GM12878 (cell line): Measurements from ENCODE around the gene TMTC3. TPM values are rescaled to one million over a fixed set of nuclear protein-coding genes. Genes with fewer than 3 reads are reported as not detected.

Experiments used
- ATAC-seq: fragments of 200-7000 bp; cut with Tn5 transposase; 3 replicates; pipeline ENCODE4 v1.9.1; 2020; ENCODE audit warnings: mild to moderate bottlenecking, moderate library complexity
- BruUV-seq: library from RNA; stranded (reverse); fragments of 400-500 nt; replicated peaks from 2 replicates; lab custom pipeline; 2021; lab: Mats Ljungman, UMichigan
- CTCF ChIA-PET: fragments of 300-600 bp; sonication (Branson Sonifier 250); formaldehyde crosslinking; extraction: SDS; loops from one replicate; lab custom pipeline; 2021; ENCODE audit warnings: inconsistent platforms; lab: Yijun Ruan, JAX
- POLR2A ChIA-PET: fragments of 350-600 bp; formaldehyde crosslinking; extraction: SDS; loops from one replicate; lab custom pipeline; 2021; ENCODE audit warnings: inconsistent platforms; lab: Charles Lee
- RAD21 ChIA-PET: fragments of 300-600 bp; sonication (Branson Sonifier 250); formaldehyde crosslinking; loops from one replicate; lab custom pipeline; 2023; ENCODE audit warnings: antibody characterized with exemption; ENCODE audit not compliant: unreplicated experiment; lab: Charles Lee
- SMC1A ChIA-PET: fragments of 300-600 bp; sonication (Branson Sonifier 250); formaldehyde crosslinking; loops from one replicate; lab custom pipeline; 2023; ENCODE audit not compliant: unreplicated experiment, uncharacterized antibody; lab: Charles Lee
- DNase-seq: peaks from one replicate; pipeline ENCODE4 v3.0.0-alpha.2; 2011; ENCODE audit warnings: low read depth, low spot score
- FAIRE-seq: peaks from 3 replicates; lab custom pipeline; 2011; peaks lifted over from hg19 to GRCh38; lab: Jason Lieb, UNC
- H2AFZ ChIP-seq: 2 replicates; pipeline ENCODE4 v1.6.0; 2011; ENCODE audit warnings: low read depth, low read length, control low read depth; ENCODE audit not compliant: control insufficient read depth
- H3K27ac ChIP-seq: 2 replicates; pipeline ENCODE4 v1.5.1; 2011; ENCODE audit warnings: control low read depth; ENCODE audit not compliant: control insufficient read depth, insufficient read depth
- H3K27me3 ChIP-seq, 2 experiments: replicated peaks in 1 of 2; 2 replicates each; pipeline versions ENCODE4 v1.6.0 to v1.6.1; 2011; ENCODE audit warnings: low read length in 1 of 2; ENCODE audit not compliant: control insufficient read depth in 2 of 2, insufficient read depth in 2 of 2
- H3K36me3 ChIP-seq, 2 experiments: 2 replicates each; pipeline ENCODE4 v1.5.1; 2011; ENCODE audit warnings: low read length in 1 of 2; ENCODE audit not compliant: control insufficient read depth in 2 of 2, insufficient read depth in 2 of 2
- H3K4me1 ChIP-seq: 2 replicates; pipeline ENCODE4 v1.6.1; 2011; ENCODE audit warnings: mild to moderate bottlenecking, low read length, moderate library complexity, mixed read lengths; ENCODE audit not compliant: control insufficient read depth, insufficient read depth
- H3K4me2 ChIP-seq: 2 replicates; pipeline ENCODE4 v1.6.0; 2011; ENCODE audit warnings: control low read depth; ENCODE audit not compliant: control insufficient read depth, insufficient read depth
- H3K4me3 ChIP-seq: fragments of 200-600 bp; sonication (generic); 2 replicates; pipeline ENCODE4 v1.5.1; 2016
- H3K79me2 ChIP-seq: 2 replicates; pipeline ENCODE4 v1.6.0; 2011; ENCODE audit warnings: low read length; ENCODE audit not compliant: control insufficient read depth, insufficient read depth
- H3K9ac ChIP-seq: 2 replicates; pipeline ENCODE4 v1.8.0; 2011; ENCODE audit warnings: low read length, control low read depth, mixed read lengths; ENCODE audit not compliant: control insufficient read depth, insufficient read depth
- H3K9me3 ChIP-seq: replicated peaks from 3 replicates; pipeline ENCODE4 v1.5.1; 2011; ENCODE audit warnings: mild to moderate bottlenecking, low read length; ENCODE audit not compliant: control insufficient read depth, insufficient read depth
- H4K20me1 ChIP-seq: 2 replicates; pipeline ENCODE4 v1.6.0; 2011; ENCODE audit not compliant: control insufficient read depth, insufficient read depth
- ASH2L ChIP-seq: fragments of 300-600, 200-600 bp; sonication (generic); IDR thresholded peaks from 2 replicates; pipeline ENCODE4 v1.6.1; 2017; ENCODE audit warnings: low read depth, mild to moderate bottlenecking, borderline replicate concordance
- BCLAF1 ChIP-seq: fragments of 450-650 bp; IDR thresholded peaks from 2 replicates; pipeline ENCODE4 v1.6.1; 2017; ENCODE audit warnings: antibody characterized with exemption, mild to moderate bottlenecking, moderate library complexity
- EGR1 ChIP-seq, 2 experiments: IDR thresholded peaks; 1 replicate in 1 of 2; 2 replicates in 1 of 2; pipeline ENCODE4 v1.6.1; 2011 to 2012; ENCODE audit warnings: low read depth in 2 of 2, low read length in 2 of 2, borderline replicate concordance in 1 of 2, mild to moderate bottlenecking in 1 of 2, moderate library complexity in 1 of 2
- FOXM1 ChIP-seq: IDR thresholded peaks from 2 replicates; pipeline ENCODE4 v1.6.1; 2012; ENCODE audit warnings: low read depth, mild to moderate bottlenecking, inconsistent platforms, low read length, moderate library complexity
- IRF4 ChIP-seq: IDR thresholded peaks from 2 replicates; pipeline ENCODE4 v1.6.1; 2011; ENCODE audit warnings: low read depth, low read length
- NFXL1 ChIP-seq: fragments of 450-650 bp; IDR thresholded peaks from 2 replicates; pipeline ENCODE4 v1.6.1; 2017; ENCODE audit warnings: antibody characterized with exemption, mild to moderate bottlenecking, borderline replicate concordance
- SMC3 ChIP-seq: IDR thresholded peaks from 2 replicates; pipeline ENCODE4 v1.6.1; 2011; ENCODE audit warnings: low read length, improper control_type of control experiment, borderline replicate concordance
- SREBF2 ChIP-seq: IDR thresholded peaks from 2 replicates; pipeline ENCODE4 v1.6.1; 2012; ENCODE audit warnings: mild to moderate bottlenecking, low read length
- TCF12 ChIP-seq: IDR thresholded peaks from 2 replicates; pipeline ENCODE4 v1.6.1; 2011; ENCODE audit warnings: low read depth, mild to moderate bottlenecking, low read length
- WGBS: methylation state at CpG from one replicate; pipeline ENCODE4 v1.1.6; 2016; ENCODE audit warnings: low lambda C conversion rate; ENCODE audit not compliant: insufficient replicate concordance, insufficient coverage; ENCODE audit errors: missing lambda C conversion rate; 5-methylcytosine and 5-hydroxymethylcytosine counted together
- in situ Hi-C: fragments of 300-500 bp; cut with MboI; formaldehyde crosslinking; loops from 9 replicates; pipeline ENCODE4 v1.14.3; 2018; ENCODE audit warnings: mixed read lengths
- intact Hi-C: fragments of 100-400 bp; cut with micrococcal nuclease; formaldehyde crosslinking; loops from one replicate; pipeline ENCODE4 v1.14.2; 2022; ENCODE audit not compliant: unreplicated experiment
- polyA plus RNA-seq, 11 experiments: library from polyadenylated mRNA; depleted of rRNA in 4 of 11; unstranded in 6 of 11; stranded (reverse) in 5 of 11; fragments of >200 nt; fragmentation: Nextera tagmentation in 4 of 11; fragmentation: Illumina TruSeq in 1 of 11; extraction: Ambion mirVana in 4 of 11; extraction: Trizol in 1 of 11; gene quantifications; 1 replicate in 1 of 11; 2 replicates in 10 of 11; pipeline versions ENCODE4 v1.2.1 to v1.2.3, GENCODE V29; 2011 to 2016; ENCODE audit warnings: inconsistent platforms in 2 of 11, missing spikeins in 2 of 11, low read depth in 1 of 11
- total RNA-seq, 4 experiments: library from RNA; depleted of rRNA in 3 of 4; stranded (reverse); fragments of >200 nt in 3 of 4; fragmentation: Illumina TruSeq in 1 of 4; extraction: Trizol in 1 of 4; gene quantifications; 2 replicates each; pipeline versions ENCODE4 v1.2.1 to v1.2.3, GENCODE V29; 2013 to 2021

TMTC3 gene
- total and polyA plus RNA-seq, 10 of the 15 experiments (the other 5 are each of a cell fraction or from before 2014, with no cell fraction given) = 1.4 to 5.7 (median 3.5) TPM

- no TSS peak for BruUV-seq
- no peak for FAIRE-seq
- SMC1A ChIA-PET = no interaction called here
- no peak overlapping the region for H3K4me2 ChIP-seq
- CTCF ChIA-PET = no interaction called here
- H2AFZ ChIP-seq = no peak overlapping the region
- H3K36me3 ChIP-seq = peaks cover 0 to 5% of the 10 kb centered on the region in 2 experiments; a peak in 2 of 4 replicates
- H3K9ac ChIP-seq = no peak overlapping the region
- H3K4me1 ChIP-seq = no peaks in the 10 kb centered on the region
- in situ Hi-C loops = loop anchor here (10.0 kb wide), 1 partner anchor 871 kb away; no protein-coding TSS in a partner anchor
- POLR2A ChIA-PET = no interaction called here
- H3K79me2 ChIP-seq = no peaks in the 10 kb centered on the region
- H3K4me3 ChIP-seq = no peak overlapping the region
- H3K27me3 ChIP-seq = no peaks in the 10 kb centered on the region
- no peak for ATAC-seq
- intact Hi-C loops = no loop called here
- H3K9me3 ChIP-seq = no peaks in the 10 kb centered on the region
- 62% methylated on average over 3 of the region's 3 CpGs for WGBS
- H4K20me1 ChIP-seq = no peaks in the 10 kb centered on the region
- no peak overlapping the region for H3K27ac ChIP-seq
- DNase-seq = no peak
- no peak for TF ChIP-seq NFXL1
- no peak for TF ChIP-seq BCLAF1
- TF ChIP-seq FOXM1 = no peak
- TF ChIP-seq IRF4 = no peak
- no peak for TF ChIP-seq SMC3
- TF ChIP-seq EGR1 (IDR thresholded peaks at IDR 0.05; ENCODE audit: borderline replicate concordance in 1 of 2, low read depth in 2 of 2, low read length in 2 of 2) = no peak
- TF ChIP-seq TCF12 = no peak
- no peak for TF ChIP-seq ASH2L
- no peak for TF ChIP-seq SREBF2
- RAD21 ChIA-PET = no interaction called here
Observed at GRCh38 chr12:88113871-88114270, 28.2 kb upstream of the TMTC3 start.
